OCI-M1 (cell line): ENCODE results near the gene CDC37L1.
A peak's percentile ranks its signal among the peaks of the same experiment; 100 is the strongest.

Source experiments
- DNase-seq: peaks from one replicate; lab custom pipeline; 2025; lab: John Stamatoyannopoulos, UW

CDC37L1 gene

GRCh38 chr9:4714266-4715016 is 35.1 kb downstream of the CDC37L1 start:
- no peak for DNase-seq

GRCh38 chr9:4716163-4716562 is 36.8 kb downstream of the CDC37L1 start:
- DNase-seq: no peak

DNA sequence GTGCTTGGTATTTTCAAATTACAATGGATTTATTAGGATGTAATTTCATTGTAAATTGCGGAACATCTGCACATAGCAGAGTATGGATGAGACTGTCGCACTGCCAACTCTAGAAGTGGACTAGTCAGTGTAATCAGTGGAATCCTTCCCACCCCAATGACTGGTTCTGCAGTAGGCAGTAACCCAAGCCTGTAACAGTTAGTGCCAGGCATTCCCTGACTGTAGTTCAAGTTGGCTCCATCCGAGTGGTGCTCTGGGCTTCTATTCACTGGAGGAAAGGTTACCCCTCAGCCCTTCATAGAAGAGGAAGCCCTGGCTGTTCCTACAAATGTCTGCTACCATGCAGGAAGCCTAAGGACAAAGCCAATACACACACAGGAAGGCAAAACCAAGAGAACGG is 38.4 kb downstream of the CDC37L1 start:
- no peak for DNase-seq

GRCh38 chr9:4718911-4719310 is 39.5 kb downstream of the CDC37L1 start:
- no peak for DNase-seq

GRCh38 chr9:4721736-4722135 is 42.4 kb downstream of the CDC37L1 start:
- DNase-seq: no peak

- no peak for DNase-seq
These were observed 46.5 kb downstream of the CDC37L1 start for GRCh38 chr9:4725706-4726442.

- DNase-seq: no peak
These were observed 48.2 kb downstream of the CDC37L1 start for GRCh38 chr9:4727593-4727992.

DNA sequence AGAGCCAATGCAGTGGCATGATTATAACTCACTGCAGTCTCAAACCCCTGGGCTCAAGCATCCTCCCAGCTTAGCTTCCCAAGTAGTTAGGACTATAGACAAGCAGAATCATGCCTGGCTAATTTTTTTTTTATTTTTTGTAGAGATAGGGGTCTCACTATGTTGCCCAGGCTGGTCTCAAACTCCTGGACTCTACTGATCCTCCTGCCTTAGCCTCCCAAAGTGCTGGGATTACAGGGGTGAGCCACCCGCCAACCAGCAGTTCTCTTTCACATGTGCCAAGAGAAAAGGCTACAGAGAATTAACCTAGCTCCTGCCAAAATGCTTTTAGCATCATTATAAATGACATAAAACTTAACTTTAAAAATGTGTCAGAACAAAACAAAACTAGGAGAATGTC is 53.5 kb downstream of the CDC37L1 start:
- no peak for DNase-seq

DNA sequence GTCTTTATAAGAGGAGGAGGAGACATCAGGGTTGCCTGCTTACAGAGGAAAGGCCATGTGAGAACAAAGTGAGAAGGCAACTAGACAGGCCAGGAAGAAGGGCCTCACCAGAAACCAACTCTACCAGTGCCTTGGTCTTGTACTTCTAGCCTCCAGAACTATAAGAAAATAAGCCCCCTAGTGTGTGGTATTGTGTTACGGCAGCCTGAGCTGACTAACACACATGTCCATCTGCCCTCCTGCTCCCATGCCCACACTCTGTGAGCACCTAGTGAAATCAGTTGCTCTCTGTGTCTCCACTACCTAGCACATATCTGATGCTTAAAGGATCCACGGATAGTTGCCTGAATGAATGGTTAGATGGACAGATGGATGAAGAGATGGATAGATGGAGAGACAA is 54.8 kb downstream of the CDC37L1 start:
- peak; percentile 89 for DNase-seq

GRCh38 chr9:4738866-4739586 is 59.7 kb downstream of the CDC37L1 start:
- DNase-seq: no peak

DNA sequence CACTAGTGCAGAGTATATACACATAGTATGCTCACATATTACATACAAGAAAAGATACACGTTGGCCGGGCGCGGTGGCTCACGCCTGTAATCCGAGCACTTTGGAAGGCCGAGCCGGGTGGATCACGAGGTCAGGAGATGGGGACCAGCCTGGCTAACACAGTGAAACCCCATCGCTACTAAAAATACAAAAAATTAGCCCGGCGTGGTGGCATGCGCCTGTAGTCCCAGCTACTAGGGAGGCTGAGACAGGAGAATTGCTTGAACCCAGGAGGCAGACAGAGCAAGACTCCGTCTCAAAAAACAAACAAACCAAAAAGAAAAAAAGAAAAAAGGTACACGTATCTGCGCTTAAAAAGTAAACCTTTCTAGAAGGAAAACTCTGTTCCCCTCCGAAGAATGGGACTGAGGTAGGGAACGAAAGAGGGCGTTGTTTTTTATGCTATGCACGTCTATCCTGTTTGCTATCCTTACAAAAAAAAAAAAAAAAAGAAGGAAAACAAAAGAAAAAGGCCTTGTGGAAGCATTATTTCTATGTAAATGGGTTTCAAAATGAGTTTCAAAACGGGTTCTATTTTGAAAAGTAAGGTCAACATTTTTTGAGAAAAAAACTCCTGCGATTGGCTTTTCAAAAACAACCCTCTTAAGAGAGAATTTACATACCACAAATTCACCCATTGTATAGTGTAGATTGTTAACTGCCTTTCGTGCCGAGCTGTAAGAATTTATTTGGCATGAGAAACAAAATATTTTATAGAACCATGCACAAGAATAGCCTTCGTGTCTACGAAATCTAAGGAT is 60.4 kb downstream of the CDC37L1 start:
- peak; percentile 99 for DNase-seq

GRCh38 chr9:4740388-4740637 is 60.9 kb downstream of the CDC37L1 start:
- DNase-seq: peak; percentile 99

- peak; percentile 100 for DNase-seq
These were observed 61.4 kb downstream of the CDC37L1 start, which contains the start of gene AK3 for GRCh38 chr9:4740638-4741364. Gene AK3 (minus strand): TSS chr9:4741202. CDS start chr9:4741087, 115 bp downstream.

DNA sequence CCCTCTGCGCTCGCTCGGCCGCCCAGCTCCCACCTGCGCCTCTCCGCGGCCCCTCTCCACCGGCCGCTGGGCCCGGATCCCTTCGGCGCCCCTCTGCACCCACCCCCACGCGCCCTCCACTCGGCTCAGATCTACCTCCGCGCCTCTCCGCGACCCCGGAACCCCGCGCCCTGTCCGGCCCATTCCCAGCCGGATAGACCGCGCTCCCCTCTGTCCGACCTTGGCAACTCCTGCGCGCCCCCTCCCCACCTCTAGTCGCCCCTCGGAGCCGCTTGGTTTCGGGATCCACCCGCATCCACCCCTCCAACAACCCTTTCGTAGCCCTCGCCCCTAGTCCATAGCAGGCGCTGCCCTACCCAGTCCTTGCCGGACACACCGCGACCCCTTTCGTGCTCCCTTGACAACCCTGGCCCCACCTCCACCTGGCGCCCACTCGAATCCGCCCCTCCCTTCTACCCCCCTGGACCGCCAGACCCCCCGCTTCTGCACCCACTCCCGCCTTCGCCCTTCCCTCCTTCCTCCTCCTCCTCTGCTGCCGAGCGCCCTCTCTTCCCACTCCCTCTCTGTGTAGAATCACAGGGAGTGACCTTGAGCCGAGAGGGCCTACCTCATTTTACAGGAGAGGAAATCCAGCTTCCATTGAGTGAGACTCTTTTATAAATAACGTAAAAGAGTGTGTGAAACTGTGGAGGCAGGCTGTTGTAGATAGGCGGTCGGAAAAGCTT is 62.2 kb downstream of the CDC37L1 start:
- DNase-seq: peak; percentile 97

- no peak for DNase-seq
These were observed 62.9 kb downstream of the CDC37L1 start for GRCh38 chr9:4742246-4742645.

- DNase-seq: no peak
These were observed 63.9 kb downstream of the CDC37L1 start for GRCh38 chr9:4743131-4743875.

- no peak for DNase-seq
These were observed 67.1 kb downstream of the CDC37L1 start for GRCh38 chr9:4746278-4747030.

DNA sequence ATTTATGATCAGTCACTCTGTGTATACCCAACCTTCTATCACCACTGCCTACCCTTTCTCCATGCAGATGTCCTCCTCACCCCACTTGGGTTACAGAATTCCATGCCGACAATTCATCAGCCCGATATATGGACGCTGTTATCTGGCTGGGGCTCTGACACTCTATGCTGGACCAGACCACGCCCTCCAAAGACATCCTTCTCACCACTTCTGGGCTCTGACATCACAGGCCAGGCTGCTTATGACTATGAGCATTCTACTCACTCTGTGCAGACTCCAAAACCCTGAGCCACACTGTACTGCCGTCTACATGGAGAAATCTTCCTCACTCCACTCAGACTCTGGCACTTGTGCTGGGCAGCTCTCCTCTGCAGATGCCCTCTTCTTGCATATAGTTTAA is 69.2 kb downstream of the CDC37L1 start:
- peak; percentile 89 for DNase-seq

GRCh38 chr9:4750023-4750673 is 70.8 kb downstream of the CDC37L1 start:
- DNase-seq: peak; percentile 100
